GM12878 (cell line): ENCODE measurements around the gene MPPED1. TPM values are rescaled to one million over a fixed set of nuclear protein-coding genes. Genes with fewer than 3 reads are reported as not detected.

Source experiments
- ATAC-seq: fragments of 200-7000 bp; cut with Tn5 transposase; 3 replicates; pipeline ENCODE4 v1.9.1; 2020; ENCODE audit warnings: mild to moderate bottlenecking, moderate library complexity
- BruUV-seq: library from RNA; stranded (reverse); fragments of 400-500 nt; replicated peaks from 2 replicates; lab custom pipeline; 2021; lab: Mats Ljungman, UMichigan
- CTCF ChIA-PET: fragments of 300-600 bp; sonication (Branson Sonifier 250); formaldehyde crosslinking; extraction: SDS; loops from one replicate; lab custom pipeline; 2021; ENCODE audit warnings: inconsistent platforms; lab: Yijun Ruan, JAX
- POLR2A ChIA-PET: fragments of 350-600 bp; formaldehyde crosslinking; extraction: SDS; loops from one replicate; lab custom pipeline; 2021; ENCODE audit warnings: inconsistent platforms; lab: Charles Lee
- RAD21 ChIA-PET: fragments of 300-600 bp; sonication (Branson Sonifier 250); formaldehyde crosslinking; loops from one replicate; lab custom pipeline; 2023; ENCODE audit warnings: antibody characterized with exemption; ENCODE audit not compliant: unreplicated experiment; lab: Charles Lee
- SMC1A ChIA-PET: fragments of 300-600 bp; sonication (Branson Sonifier 250); formaldehyde crosslinking; loops from one replicate; lab custom pipeline; 2023; ENCODE audit not compliant: unreplicated experiment, uncharacterized antibody; lab: Charles Lee
- DNase-seq: peaks from one replicate; pipeline ENCODE4 v3.0.0-alpha.2; 2011; ENCODE audit warnings: low read depth, low spot score
- FAIRE-seq: peaks from 3 replicates; lab custom pipeline; 2011; peaks lifted over from hg19 to GRCh38; lab: Jason Lieb, UNC
- H2AFZ ChIP-seq: 2 replicates; pipeline ENCODE4 v1.6.0; 2011; ENCODE audit warnings: low read depth, low read length, control low read depth; ENCODE audit not compliant: control insufficient read depth
- H3K27ac ChIP-seq: 2 replicates; pipeline ENCODE4 v1.5.1; 2011; ENCODE audit warnings: control low read depth; ENCODE audit not compliant: control insufficient read depth, insufficient read depth
- H3K27me3 ChIP-seq, 2 experiments: replicated peaks in 1 of 2; 2 replicates each; pipeline versions ENCODE4 v1.6.0 to v1.6.1; 2011; ENCODE audit warnings: low read length in 1 of 2; ENCODE audit not compliant: control insufficient read depth in 2 of 2, insufficient read depth in 2 of 2
- H3K36me3 ChIP-seq, 2 experiments: 2 replicates each; pipeline ENCODE4 v1.5.1; 2011; ENCODE audit warnings: low read length in 1 of 2; ENCODE audit not compliant: control insufficient read depth in 2 of 2, insufficient read depth in 2 of 2
- H3K4me1 ChIP-seq: 2 replicates; pipeline ENCODE4 v1.6.1; 2011; ENCODE audit warnings: mild to moderate bottlenecking, low read length, moderate library complexity, mixed read lengths; ENCODE audit not compliant: control insufficient read depth, insufficient read depth
- H3K4me2 ChIP-seq: 2 replicates; pipeline ENCODE4 v1.6.0; 2011; ENCODE audit warnings: control low read depth; ENCODE audit not compliant: control insufficient read depth, insufficient read depth
- H3K4me3 ChIP-seq: fragments of 200-600 bp; sonication (generic); 2 replicates; pipeline ENCODE4 v1.5.1; 2016
- H3K79me2 ChIP-seq: 2 replicates; pipeline ENCODE4 v1.6.0; 2011; ENCODE audit warnings: low read length; ENCODE audit not compliant: control insufficient read depth, insufficient read depth
- H3K9ac ChIP-seq: 2 replicates; pipeline ENCODE4 v1.8.0; 2011; ENCODE audit warnings: low read length, control low read depth, mixed read lengths; ENCODE audit not compliant: control insufficient read depth, insufficient read depth
- H3K9me3 ChIP-seq: replicated peaks from 3 replicates; pipeline ENCODE4 v1.5.1; 2011; ENCODE audit warnings: mild to moderate bottlenecking, low read length; ENCODE audit not compliant: control insufficient read depth, insufficient read depth
- H4K20me1 ChIP-seq: 2 replicates; pipeline ENCODE4 v1.6.0; 2011; ENCODE audit not compliant: control insufficient read depth, insufficient read depth
- IRF3 ChIP-seq: fragments of 450-650 bp; IDR thresholded peaks from 2 replicates; pipeline ENCODE4 v1.6.1; 2014; ENCODE audit warnings: mild to moderate bottlenecking
- NBN ChIP-seq: fragments of 450-650 bp; IDR thresholded peaks from 2 replicates; pipeline ENCODE4 v1.6.1; 2016
- NFXL1 ChIP-seq: fragments of 450-650 bp; IDR thresholded peaks from 2 replicates; pipeline ENCODE4 v1.6.1; 2017; ENCODE audit warnings: antibody characterized with exemption, mild to moderate bottlenecking, borderline replicate concordance
- RAD21 ChIP-seq: IDR thresholded peaks from 2 replicates; pipeline ENCODE4 v1.6.1; 2011; ENCODE audit warnings: mild to moderate bottlenecking, low read depth, low read length, moderate library complexity; ENCODE audit not compliant: insufficient read depth
- SMC3 ChIP-seq: IDR thresholded peaks from 2 replicates; pipeline ENCODE4 v1.6.1; 2011; ENCODE audit warnings: low read length, improper control_type of control experiment, borderline replicate concordance
- YY1 ChIP-seq: IDR thresholded peaks from 2 replicates; pipeline ENCODE4 v1.6.1; 2011; ENCODE audit warnings: low read depth, mild to moderate bottlenecking, low read length
- ZSCAN29 ChIP-seq: fragments of 450-650 bp; IDR thresholded peaks from 2 replicates; pipeline ENCODE4 v1.6.1; 2017; ENCODE audit warnings: mild to moderate bottlenecking, moderate library complexity
- WGBS: methylation state at CpG from one replicate; pipeline ENCODE4 v1.1.6; 2016; ENCODE audit warnings: low lambda C conversion rate; ENCODE audit not compliant: insufficient replicate concordance, insufficient coverage; ENCODE audit errors: missing lambda C conversion rate; 5-methylcytosine and 5-hydroxymethylcytosine counted together
- in situ Hi-C: fragments of 300-500 bp; cut with MboI; formaldehyde crosslinking; loops from 9 replicates; pipeline ENCODE4 v1.14.3; 2018; ENCODE audit warnings: mixed read lengths
- intact Hi-C: fragments of 100-400 bp; cut with micrococcal nuclease; formaldehyde crosslinking; loops from one replicate; pipeline ENCODE4 v1.14.2; 2022; ENCODE audit not compliant: unreplicated experiment
- polyA plus RNA-seq, 11 experiments: library from polyadenylated mRNA; depleted of rRNA in 4 of 11; unstranded in 6 of 11; stranded (reverse) in 5 of 11; fragments of >200 nt; fragmentation: Nextera tagmentation in 4 of 11; fragmentation: Illumina TruSeq in 1 of 11; extraction: Ambion mirVana in 4 of 11; extraction: Trizol in 1 of 11; gene quantifications; 1 replicate in 1 of 11; 2 replicates in 10 of 11; pipeline versions ENCODE4 v1.2.1 to v1.2.3, GENCODE V29; 2011 to 2016; ENCODE audit warnings: inconsistent platforms in 2 of 11, missing spikeins in 2 of 11, low read depth in 1 of 11
- total RNA-seq, 4 experiments: library from RNA; depleted of rRNA in 3 of 4; stranded (reverse); fragments of >200 nt in 3 of 4; fragmentation: Illumina TruSeq in 1 of 4; extraction: Trizol in 1 of 4; gene quantifications; 2 replicates each; pipeline versions ENCODE4 v1.2.1 to v1.2.3, GENCODE V29; 2013 to 2021

Gene MPPED1
- total and polyA plus RNA-seq, 10 of the 15 experiments (the other 5 are each of a cell fraction or from before 2014, with no cell fraction given) = 0.11 TPM; not detected in 9

- TF ChIP-seq NFXL1 (no peak), YY1 (no peak)
These were observed 48.3 kb upstream of the MPPED1 start (continued) for GRCh38 chr22:43363315-43364168.

GRCh38 chr22:43364169-43364435 is 47.7 kb upstream of the MPPED1 start:
- Histone ChIP-seq H3K27me3 (no peaks in the 10 kb centered on the region; a peak in 3 of 4 replicates), H3K9ac (no peak overlapping the region), H2AFZ (no peak overlapping the region), H3K4me3 (no peak overlapping the region), H3K79me2 (no peaks in the 10 kb centered on the region), H3K27ac (no peak overlapping the region), H3K9me3 (no peaks in the 10 kb centered on the region), H3K4me2 (no peak overlapping the region), H3K4me1 (no peaks in the 10 kb centered on the region), H3K36me3 (no peaks in the 10 kb centered on the region), H4K20me1 (no peaks in the 10 kb centered on the region)
- ChIA-PET CTCF (interaction anchor here (1.6 kb wide), 1 partner anchor 18 kb away, joined by 5 read pairs; no protein-coding TSS in a partner anchor), SMC1A (no interaction called here), RAD21 (no interaction called here), POLR2A (interaction anchor here (0.6 kb wide), 1 partner anchor 24 kb away, joined by 6 read pairs; no protein-coding TSS in a partner anchor)
- intact Hi-C loops (no loop called here), in situ Hi-C loops (no loop called here)
- DNase-seq (no peak), ATAC-seq (no peak), FAIRE-seq (no peak)
- WGBS = 64% methylated on average over 8 of the region's 8 CpGs
- no TSS peak for BruUV-seq
- no peak for TF ChIP-seq ZSCAN29
- TF ChIP-seq NBN = no peak
- no peak for TF ChIP-seq RAD21
- TF ChIP-seq SMC3 = no peak
- TF ChIP-seq IRF3 = no peak
